NOMO-1 treated with DMSO at 0.1 percent for 48 hours (cell line): ENCODE measurements around the gene ADCY10.
"Not testable (repeated sequence)": the region's sequence is repeated elsewhere in the genome, so short reads cannot be mapped to it uniquely, and the experiment has no call there.

Experiments used
- DNase-seq: peaks from one replicate; lab custom pipeline; 2025; ENCODE audit not compliant: unreplicated experiment; lab: John Stamatoyannopoulos, UW

Gene ADCY10

DNA sequence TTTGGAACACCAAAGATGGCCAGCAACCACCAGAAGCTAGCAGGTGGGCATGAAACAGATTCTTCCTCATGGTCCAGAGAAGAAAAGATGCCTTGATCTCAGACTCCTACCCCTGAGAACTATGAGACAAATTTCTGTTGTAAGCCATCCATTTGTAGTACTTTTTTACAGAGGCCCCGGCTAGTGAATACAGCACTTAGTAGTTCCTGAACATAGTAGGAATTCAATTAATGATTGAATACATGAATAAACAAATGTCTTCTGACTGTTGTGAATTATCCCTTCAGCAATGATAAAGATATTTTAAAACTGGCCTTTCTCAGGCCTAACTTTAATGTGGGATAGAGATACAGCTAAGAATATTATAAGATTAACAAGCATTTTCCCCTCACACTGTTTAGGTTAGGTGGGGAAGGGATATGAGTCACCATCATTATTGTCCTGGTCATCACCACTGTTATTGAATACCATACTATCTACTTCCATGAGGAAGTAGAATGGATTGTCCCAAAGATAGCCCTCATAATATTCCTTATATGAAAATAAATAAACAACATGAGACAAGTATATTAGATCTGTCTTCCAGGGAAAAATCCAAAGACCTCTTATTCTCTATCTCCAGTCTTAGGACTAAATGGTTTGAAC, 51.4 kb downstream of the ADCY10 start:
- no peak for DNase-seq

DNA sequence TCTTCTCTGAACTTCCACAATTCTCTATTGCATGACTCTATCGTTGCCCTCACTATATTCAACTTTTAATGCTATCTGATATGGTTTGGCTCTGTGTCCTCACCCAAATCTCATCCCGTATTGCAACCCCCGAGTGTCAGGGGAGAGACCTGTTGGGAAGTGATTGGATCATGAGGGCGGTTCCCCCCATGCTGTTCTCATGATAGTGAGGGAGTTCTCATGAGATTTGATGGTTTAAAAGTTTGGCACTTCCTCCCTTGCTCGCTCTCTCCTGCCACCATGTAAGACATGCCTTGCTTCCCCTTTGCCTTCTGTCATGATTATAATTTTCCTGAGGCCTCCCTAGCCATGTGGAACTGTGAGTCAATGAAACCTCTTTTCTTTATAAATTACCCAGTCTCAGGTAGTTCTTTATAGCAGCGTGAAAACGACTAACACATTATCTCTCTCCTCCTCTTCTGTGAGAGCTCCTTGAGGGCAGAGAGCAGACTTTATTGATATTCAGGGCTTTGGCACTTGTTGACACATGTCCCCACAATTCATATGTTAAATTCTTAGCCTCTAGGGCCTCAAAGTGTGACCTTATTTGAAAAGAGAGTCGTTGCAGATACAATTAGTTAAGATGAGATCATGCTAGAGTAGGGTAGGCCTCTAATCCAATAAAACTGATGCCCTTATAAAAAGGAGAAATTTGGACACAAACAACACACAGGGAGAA, 52.1 kb downstream of the ADCY10 start:
- DNase-seq: no peak

DNA sequence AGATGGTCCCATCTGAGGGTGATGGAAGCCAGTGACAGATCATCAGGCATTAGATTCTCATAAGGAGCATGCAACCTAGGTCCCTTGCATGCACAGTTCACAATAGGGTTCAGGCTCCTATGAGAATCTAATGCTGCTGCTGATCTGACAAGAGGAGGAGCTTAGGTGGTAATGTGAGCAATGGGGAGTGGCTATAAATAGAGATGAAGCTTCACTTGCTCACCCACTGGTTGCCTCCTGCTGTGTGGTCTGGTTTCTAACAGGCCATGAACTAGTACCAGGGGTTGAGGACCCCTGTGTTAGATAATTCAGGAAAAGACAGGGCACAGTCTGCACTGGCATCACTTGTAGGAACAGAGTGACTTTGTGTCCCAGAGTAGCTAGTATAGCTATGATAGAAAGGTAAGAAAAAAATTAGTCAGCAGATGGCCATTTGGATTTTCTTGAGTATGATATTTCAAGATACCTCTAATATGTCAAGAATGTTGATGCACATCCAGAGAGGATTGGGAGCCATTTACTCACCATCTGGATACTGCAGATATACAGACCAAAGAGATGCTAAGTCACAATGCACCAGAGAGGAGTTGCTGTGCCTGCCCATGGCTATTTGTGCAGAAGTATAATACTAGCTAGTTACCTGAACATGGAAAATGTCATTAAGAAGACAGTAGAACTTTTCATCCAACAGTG, 53.6 kb downstream of the ADCY10 start:
- no peak for DNase-seq

DNA sequence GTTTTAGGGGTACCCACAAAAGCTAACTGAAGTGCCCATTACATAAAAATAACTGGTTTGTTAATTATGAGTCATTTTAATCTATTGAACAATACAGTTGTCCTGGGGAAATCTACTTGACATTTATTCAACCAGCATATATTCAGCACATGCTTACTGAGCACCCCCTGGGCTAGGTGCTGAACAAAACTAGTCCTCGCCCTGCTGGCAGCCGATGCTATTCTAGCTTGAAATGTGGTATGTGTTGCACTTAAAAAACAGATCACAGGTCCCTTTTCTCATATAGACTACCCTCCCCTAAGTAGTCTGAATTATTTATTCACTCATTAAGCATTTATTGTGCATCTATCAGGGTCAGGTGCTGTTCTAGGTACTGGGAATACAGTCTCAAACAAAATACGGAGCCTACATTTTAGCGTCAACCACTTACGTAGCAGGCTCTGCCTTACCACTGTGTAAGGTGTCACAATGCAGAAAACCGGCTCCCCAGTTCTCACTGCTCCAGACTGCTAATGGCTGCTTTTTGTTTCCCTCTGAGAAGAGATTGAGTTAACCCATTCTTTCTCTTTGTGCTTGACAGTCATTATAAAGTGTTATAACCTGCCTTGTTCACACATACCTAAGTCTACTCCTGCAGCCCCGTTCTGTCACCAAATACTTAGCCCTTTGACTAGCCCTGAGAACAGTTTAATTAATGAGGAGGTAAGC, 57.1 kb downstream of the ADCY10 start:
- no peak for DNase-seq

DNA sequence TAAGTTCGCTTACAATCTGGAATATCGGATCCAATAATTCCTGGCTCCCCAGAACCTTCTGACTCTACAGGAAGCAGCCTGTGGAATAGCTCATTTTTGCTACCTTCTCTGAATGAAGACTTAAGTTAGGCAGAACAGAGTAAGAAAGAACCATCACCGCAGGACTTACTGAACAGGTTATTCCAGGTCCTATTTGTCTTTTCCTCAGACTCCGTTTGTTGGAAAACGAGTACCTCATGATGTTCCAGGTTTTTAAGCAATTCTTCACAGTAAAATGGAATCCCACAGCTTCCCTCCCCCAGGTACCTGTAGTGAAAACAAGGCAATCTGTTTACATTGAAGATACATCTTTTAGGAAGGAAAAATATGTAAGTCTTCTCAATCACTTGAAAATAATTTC, 59.8 kb downstream of the ADCY10 start:
- DNase-seq: no peak

DNA sequence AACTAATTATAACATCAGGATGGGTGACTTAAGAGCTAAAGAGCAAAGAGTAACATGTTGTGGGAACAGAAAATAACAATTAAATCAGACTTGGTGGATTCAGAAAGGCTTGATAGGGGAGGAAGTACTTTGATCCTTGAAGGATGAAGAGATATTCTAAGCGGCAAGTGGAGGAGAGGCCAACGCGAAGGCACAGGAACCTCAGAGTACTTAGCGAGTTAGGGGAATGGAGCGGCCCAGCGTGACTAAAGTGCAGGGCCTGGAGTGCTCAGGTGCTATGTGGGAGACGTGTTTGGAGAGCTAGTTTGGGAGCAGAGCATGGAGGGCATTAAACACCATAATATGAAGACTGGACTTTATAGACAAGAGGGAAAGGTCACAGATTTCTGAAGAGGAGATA, 64.3 kb downstream of the ADCY10 start:
- no peak for DNase-seq

DNA sequence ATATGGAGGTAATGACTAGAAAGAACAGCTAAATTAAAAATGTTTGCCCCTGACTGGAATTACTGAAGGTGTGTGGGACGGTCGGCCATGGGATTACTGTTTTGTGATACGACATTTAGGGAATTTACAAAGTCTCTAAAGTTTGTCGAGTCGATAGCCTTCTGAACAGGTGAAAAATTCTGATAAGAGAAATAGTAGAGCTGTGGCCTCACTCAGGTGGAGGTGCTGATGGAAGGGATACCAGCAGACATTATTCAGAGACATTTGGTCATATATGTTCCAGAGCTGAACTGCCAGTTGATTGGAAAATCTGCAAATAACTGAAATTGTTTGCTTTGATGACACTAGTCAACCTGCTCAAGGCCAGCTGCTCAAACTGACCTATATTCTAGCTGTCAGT, 71.1 kb downstream of the ADCY10 start:
- no peak for DNase-seq

DNA sequence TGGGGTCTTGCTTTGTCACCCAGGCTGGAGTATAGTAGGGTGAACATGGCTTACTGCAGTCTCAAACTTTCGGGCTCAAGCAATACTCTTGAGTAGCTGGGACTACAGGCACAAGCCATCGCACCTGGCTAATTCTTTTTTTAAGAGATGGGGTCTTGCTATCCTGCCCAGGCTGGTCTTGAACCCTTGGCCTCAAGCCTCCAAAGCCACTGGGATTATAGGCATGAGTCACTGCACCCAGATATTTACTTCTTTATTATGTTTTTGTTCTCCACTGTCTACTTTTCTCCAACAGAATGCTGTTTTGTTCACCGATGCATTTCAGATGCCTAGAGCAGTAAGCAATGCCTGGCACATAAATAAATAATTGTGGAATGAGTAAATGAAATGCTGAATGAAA, 72.4 kb downstream of the ADCY10 start:
- DNase-seq: no peak

DNA sequence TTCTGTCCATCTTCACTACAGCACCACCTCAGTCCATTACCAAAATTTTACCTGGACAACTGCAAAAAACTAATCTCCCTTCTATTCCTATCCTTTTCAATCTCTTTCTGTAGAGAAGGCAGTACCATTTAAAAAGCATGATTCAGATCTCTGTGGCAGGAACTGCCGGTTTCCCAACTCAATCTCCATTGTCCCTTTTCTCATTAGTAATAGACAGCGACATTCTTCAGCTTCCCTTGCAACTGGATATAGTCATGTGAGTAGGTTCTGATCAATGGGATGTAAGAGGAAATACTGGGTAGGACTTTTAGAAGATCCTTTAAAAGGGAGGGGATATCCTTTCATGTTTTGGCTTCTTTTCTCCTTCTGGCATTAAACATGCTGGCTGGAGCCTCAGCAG, 74.9 kb downstream of the ADCY10 start:
- no peak for DNase-seq

DNA sequence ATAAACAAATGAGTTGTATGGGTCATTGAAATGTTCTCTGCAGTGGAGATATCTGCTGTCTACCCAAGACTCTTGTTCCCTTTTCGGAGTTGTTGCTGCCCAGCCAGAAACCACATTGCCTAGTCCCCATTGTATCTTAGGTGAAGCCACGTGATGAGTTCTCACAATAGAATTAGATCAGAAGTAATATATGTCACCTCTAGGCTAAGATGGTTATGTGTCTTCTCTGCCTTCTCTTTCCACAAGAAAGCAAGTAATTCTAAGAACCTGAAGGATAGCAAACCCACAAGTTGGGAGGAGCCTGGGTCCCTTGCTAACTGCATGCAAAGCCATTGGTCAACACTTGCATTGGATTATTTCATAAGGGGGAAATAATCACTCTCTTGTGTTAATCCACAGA, 76.6 kb downstream of the ADCY10 start:
- DNase-seq: peak; percentile 31

DNA sequence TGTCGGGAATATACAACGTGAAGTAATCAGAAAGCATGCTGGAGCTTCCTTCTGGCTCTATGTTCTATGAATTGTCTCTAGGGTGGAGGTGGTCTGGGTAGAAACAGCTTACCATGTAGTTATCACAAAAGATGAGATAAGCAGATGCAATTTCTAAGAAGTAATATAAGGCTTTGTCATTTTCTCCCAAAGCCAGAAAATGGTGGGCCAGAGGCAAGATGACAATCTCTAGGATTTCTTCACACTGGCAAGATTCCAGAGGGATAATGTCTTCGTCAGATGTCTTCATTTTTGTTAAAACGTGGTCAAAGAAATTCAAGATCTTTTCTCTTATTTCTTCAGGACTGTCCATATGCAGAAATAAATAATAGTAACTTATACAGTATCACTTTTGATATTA, 77.7 kb downstream of the ADCY10 start:
- no peak for DNase-seq

DNA sequence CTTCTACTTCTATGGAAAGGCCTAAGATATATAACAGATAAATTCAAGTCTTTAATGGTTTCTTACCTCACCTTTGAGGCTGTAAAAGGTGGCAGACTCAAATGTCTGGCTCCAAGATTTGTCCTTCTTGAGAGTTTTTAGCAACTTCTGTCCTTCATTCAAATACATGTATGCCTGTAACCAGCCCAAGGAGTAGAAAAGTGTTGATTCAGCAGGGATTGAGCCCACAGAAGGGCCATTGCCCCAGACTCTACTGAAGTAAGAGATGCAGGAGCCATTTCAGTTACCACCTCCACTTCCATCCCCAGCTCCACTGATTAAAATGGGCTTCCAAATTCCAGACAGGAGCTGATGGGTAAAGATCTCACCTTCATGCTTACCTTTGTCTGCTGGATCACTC, 80.0 kb downstream of the ADCY10 start:
- no peak for DNase-seq

DNA sequence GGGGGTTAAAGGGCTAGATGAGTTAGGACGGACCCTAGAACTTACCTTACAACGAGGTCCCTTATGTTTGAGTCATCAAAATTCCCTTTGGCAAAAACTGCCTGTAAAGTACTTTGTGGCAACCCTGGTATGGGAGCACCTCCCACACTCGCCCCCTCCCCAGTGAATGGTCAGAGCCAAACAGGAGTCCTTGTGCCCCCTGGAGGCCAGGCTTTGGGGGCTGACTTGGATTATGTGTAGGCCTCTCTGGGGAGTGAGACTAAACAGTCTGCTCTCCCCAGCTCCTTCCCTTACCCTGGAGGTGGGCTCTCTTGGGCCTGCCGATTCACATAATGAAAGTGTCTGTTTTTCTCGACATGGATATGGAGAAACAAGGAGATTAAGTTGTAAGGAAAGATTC, 81.2 kb downstream of the ADCY10 start:
- no peak for DNase-seq

DNA sequence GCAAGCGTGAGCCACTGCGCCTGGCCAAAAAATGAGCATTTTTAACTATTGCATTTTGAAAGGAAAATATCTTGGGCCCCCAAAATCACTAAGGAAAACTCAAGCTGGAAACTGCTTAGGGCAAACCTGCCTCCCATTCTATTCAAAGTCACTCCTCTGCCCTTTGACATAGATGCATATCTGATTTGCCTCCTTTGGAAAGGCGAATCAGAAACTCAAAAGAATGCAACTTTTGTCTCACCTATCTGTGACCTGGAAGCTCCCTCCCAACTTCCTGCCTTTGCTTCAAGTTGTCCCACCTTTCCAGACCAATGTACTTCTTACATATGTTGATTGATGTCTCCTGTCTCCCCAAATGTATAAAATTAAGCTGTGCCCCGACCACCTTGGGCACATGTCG, 83.3 kb downstream of the ADCY10 start:
- DNase-seq: not testable (repeated sequence)

DNA sequence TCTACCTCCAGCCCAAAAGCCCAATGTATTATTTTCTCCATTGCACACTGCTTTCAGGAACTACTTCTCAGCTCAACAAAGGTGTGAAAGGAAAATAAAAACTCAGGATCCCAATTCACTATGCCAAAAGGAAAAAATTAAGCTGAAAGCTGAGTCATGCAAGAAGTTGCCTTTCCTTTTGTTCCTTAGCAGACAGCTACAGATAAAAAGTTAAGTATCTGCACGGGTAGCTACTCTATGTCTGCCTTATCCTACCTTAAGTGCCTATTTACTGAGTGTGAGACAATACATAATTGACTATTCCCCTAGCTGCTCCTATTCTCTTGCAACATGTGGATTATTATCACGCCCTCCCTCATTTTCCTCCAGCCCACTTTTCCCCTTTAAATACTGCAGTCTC, 84.1 kb downstream of the ADCY10 start:
- no peak for DNase-seq

DNA sequence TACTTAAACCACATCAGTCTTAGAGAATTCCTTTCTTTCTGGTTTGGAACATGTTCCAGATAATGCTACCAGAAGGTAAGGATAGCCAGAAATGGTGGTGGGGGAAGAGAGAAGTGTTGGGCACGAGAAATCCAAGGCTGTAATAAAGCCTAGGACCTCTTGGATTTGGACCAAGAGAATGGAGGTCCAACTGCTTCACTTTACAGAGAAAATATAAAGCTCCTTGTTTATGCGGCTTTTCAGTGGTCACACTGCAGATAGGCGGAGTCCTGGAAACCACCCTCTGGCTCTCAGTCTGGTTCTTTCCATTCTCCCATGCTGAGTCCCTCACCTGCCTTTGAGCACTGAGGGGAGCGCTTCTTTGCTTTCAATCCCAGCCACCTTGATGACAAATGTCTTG, 87.8 kb downstream of the ADCY10 start:
- DNase-seq: no peak

DNA sequence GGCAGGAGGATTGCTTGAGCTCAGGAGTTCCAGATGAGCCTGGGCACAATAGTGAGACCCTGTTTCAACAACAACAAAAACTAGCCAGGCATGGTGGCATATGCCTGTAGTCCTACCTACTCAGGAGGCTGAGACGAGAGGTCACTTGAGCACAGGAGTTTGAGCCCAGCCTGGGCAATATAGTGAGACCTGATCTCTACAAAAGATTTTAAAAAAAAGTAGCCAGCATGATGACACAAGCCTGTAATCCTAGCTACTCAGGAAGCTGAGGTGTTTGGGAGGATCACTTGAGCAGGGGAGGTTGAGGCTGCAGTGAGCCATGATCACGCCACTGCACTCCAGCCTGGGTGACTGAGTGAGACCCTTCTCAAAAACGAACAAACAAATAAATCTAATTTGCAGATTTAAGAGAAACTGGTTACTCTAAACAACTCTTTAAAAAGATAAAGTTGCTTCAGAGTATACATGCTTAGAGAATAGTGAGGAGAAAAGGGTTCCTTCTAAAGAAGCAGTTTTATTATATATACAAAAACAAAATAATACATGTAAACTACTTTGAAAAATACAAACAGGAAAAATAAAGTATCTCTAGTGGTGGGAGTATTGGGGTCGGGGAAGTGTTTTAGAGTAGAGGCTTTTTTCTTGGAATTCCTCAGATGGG, 88.4 kb downstream of the ADCY10 start:
- no peak for DNase-seq

DNA sequence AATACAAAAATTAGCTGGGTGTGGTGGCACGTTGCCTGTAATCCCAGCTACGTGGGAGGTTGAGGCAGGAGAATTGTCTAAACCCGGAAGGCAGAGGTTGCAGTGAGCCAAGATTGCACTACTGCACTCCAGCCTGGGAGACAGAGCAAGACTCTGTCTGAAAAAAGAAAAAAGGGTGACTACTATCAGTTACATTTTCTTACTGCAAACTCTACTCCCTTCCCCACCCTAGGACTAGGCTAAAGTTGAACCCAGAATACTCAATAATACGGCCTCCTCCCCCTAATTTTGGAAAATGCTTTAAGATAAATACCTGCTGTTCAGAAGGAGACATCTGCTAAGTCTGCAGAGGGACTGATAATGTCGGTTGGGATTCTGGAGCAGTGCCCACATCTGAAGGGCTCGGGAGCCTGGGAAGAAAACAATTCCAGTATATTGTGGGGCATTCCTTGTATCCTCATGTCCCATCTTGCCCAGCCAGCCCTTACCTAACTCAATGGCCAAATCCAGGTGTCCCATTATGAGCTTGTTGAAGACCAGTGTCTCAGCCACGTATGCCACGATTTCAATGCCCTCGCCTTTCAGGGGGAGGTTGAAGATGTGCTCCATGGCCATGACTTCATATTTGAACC, 89.7 kb downstream of the ADCY10 start:
- no peak for DNase-seq

DNA sequence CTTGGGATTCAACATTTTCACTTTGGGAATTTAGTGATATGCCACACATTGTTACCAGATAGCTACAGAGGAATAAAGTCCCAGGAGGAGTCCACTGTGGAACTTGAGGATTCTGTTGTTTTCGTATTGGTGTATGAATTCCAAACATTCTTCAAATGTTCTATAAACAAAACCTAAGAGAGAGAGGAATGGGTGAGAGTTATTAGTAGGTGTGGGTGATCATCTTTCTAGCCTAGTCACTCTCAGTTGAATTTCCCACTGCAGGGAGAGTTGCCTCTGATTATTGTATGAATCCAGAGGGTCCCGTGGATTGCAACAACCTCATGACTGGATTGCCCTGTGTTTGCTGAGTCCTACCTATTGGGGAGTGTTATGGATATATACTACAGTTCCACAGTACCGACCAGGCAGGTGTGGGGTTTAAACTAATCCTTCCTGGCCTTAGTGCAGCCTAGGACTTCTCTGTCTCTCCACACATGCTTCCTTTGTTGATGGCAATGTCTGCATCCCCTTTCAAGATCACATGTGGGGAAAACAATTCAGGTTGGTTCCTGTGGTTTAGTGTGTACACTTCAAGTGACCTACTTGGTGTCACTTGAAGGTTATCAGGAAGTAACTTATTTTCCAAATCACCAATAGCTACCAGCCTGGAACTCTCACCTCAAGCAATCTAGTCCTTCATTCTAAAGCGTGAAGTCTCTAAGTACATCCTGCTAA, 91.8 kb downstream of the ADCY10 start:
- DNase-seq: no peak

DNA sequence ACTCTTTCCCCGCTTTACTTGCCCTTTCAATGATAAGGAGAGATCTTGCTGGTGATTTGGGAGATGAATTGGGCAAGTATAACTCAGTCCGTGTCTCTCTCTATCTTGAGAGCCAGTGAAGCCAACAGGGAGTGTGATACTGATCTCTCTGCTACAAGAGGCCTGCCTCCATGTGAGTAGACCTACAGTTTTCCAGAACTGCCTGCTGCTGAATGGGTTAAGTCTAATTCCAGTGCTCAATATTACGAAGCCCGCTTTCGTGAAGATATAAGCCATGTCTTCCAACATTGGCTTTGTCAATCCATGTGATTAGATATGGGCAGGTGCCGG, 92.6 kb downstream of the ADCY10 start:
- DNase-seq: no peak
